GM12878 (cell line): Measurements from ENCODE around the gene KIRREL1. TPM values are rescaled to one million over a fixed set of nuclear protein-coding genes. Genes with fewer than 3 reads are reported as not detected.

Experiments
- ATAC-seq: fragments of 200-7000 bp; cut with Tn5 transposase; 3 replicates; pipeline ENCODE4 v1.9.1; 2020; ENCODE audit warnings: mild to moderate bottlenecking, moderate library complexity
- BruUV-seq: library from RNA; stranded (reverse); fragments of 400-500 nt; replicated peaks from 2 replicates; lab custom pipeline; 2021; lab: Mats Ljungman, UMichigan
- CTCF ChIA-PET: fragments of 300-600 bp; sonication (Branson Sonifier 250); formaldehyde crosslinking; extraction: SDS; loops from one replicate; lab custom pipeline; 2021; ENCODE audit warnings: inconsistent platforms; lab: Yijun Ruan, JAX
- POLR2A ChIA-PET: fragments of 350-600 bp; formaldehyde crosslinking; extraction: SDS; loops from one replicate; lab custom pipeline; 2021; ENCODE audit warnings: inconsistent platforms; lab: Charles Lee
- RAD21 ChIA-PET: fragments of 300-600 bp; sonication (Branson Sonifier 250); formaldehyde crosslinking; loops from one replicate; lab custom pipeline; 2023; ENCODE audit warnings: antibody characterized with exemption; ENCODE audit not compliant: unreplicated experiment; lab: Charles Lee
- SMC1A ChIA-PET: fragments of 300-600 bp; sonication (Branson Sonifier 250); formaldehyde crosslinking; loops from one replicate; lab custom pipeline; 2023; ENCODE audit not compliant: unreplicated experiment, uncharacterized antibody; lab: Charles Lee
- DNase-seq: peaks from one replicate; pipeline ENCODE4 v3.0.0-alpha.2; 2011; ENCODE audit warnings: low read depth, low spot score
- FAIRE-seq: peaks from 3 replicates; lab custom pipeline; 2011; peaks lifted over from hg19 to GRCh38; lab: Jason Lieb, UNC
- H2AFZ ChIP-seq: 2 replicates; pipeline ENCODE4 v1.6.0; 2011; ENCODE audit warnings: low read depth, low read length, control low read depth; ENCODE audit not compliant: control insufficient read depth
- H3K27ac ChIP-seq: 2 replicates; pipeline ENCODE4 v1.5.1; 2011; ENCODE audit warnings: control low read depth; ENCODE audit not compliant: control insufficient read depth, insufficient read depth
- H3K27me3 ChIP-seq, 2 experiments: replicated peaks in 1 of 2; 2 replicates each; pipeline versions ENCODE4 v1.6.0 to v1.6.1; 2011; ENCODE audit warnings: low read length in 1 of 2; ENCODE audit not compliant: control insufficient read depth in 2 of 2, insufficient read depth in 2 of 2
- H3K36me3 ChIP-seq, 2 experiments: 2 replicates each; pipeline ENCODE4 v1.5.1; 2011; ENCODE audit warnings: low read length in 1 of 2; ENCODE audit not compliant: control insufficient read depth in 2 of 2, insufficient read depth in 2 of 2
- H3K4me1 ChIP-seq: 2 replicates; pipeline ENCODE4 v1.6.1; 2011; ENCODE audit warnings: mild to moderate bottlenecking, low read length, moderate library complexity, mixed read lengths; ENCODE audit not compliant: control insufficient read depth, insufficient read depth
- H3K4me2 ChIP-seq: 2 replicates; pipeline ENCODE4 v1.6.0; 2011; ENCODE audit warnings: control low read depth; ENCODE audit not compliant: control insufficient read depth, insufficient read depth
- H3K4me3 ChIP-seq: fragments of 200-600 bp; sonication (generic); 2 replicates; pipeline ENCODE4 v1.5.1; 2016
- H3K79me2 ChIP-seq: 2 replicates; pipeline ENCODE4 v1.6.0; 2011; ENCODE audit warnings: low read length; ENCODE audit not compliant: control insufficient read depth, insufficient read depth
- H3K9ac ChIP-seq: 2 replicates; pipeline ENCODE4 v1.8.0; 2011; ENCODE audit warnings: low read length, control low read depth, mixed read lengths; ENCODE audit not compliant: control insufficient read depth, insufficient read depth
- H3K9me3 ChIP-seq: replicated peaks from 3 replicates; pipeline ENCODE4 v1.5.1; 2011; ENCODE audit warnings: mild to moderate bottlenecking, low read length; ENCODE audit not compliant: control insufficient read depth, insufficient read depth
- H4K20me1 ChIP-seq: 2 replicates; pipeline ENCODE4 v1.6.0; 2011; ENCODE audit not compliant: control insufficient read depth, insufficient read depth
- BRCA1 ChIP-seq: IDR thresholded peaks from 2 replicates; pipeline ENCODE4 v1.6.1; 2011; ENCODE audit warnings: low read depth, low read length, improper control_type of control experiment
- CEBPB ChIP-seq, 2 experiments: fragments of 150-350 bp in 1 of 2; IDR thresholded peaks; 2 replicates each; pipeline ENCODE4 v1.6.1; 2012 to 2014; ENCODE audit warnings: low read depth in 2 of 2, low read length in 2 of 2, borderline replicate concordance in 1 of 2, inconsistent platforms in 1 of 2
- IRF4 ChIP-seq: IDR thresholded peaks from 2 replicates; pipeline ENCODE4 v1.6.1; 2011; ENCODE audit warnings: low read depth, low read length
- JUND ChIP-seq: IDR thresholded peaks from 2 replicates; pipeline ENCODE4 v1.6.1; 2012; ENCODE audit warnings: low read depth, mild to moderate bottlenecking, low read length, improper control_type of control experiment, moderate library complexity
- RB1 ChIP-seq: fragments of 450-650 bp; formaldehyde crosslinking; IDR thresholded peaks from 2 replicates; pipeline ENCODE4 v1.6.1; 2017; ENCODE audit warnings: mild to moderate bottlenecking, borderline replicate concordance
- RCOR1 ChIP-seq: conservative IDR thresholded peaks from 2 replicates; pipeline ENCODE4 v1.6.1; 2012; ENCODE audit warnings: low read depth, low read length, improper control_type of control experiment
- SMARCA5 ChIP-seq: fragments of 450-650 bp; IDR thresholded peaks from 2 replicates; pipeline ENCODE4 v1.6.1; 2017; ENCODE audit warnings: mild to moderate bottlenecking
- TCF3 ChIP-seq: IDR thresholded peaks from 2 replicates; pipeline ENCODE4 v1.6.1; 2012; ENCODE audit warnings: low read depth, mild to moderate bottlenecking, low read length, borderline replicate concordance; ENCODE audit not compliant: insufficient read depth
- ZNF207 ChIP-seq: fragments of 450-650 bp; IDR thresholded peaks from 2 replicates; pipeline ENCODE4 v1.6.1; 2014; ENCODE audit warnings: antibody characterized with exemption, mild to moderate bottlenecking, borderline replicate concordance
- ZNF384 ChIP-seq: IDR thresholded peaks from 2 replicates; pipeline ENCODE4 v1.6.1; 2012; ENCODE audit warnings: low read depth, mild to moderate bottlenecking, low read length, improper control_type of control experiment, borderline replicate concordance
- WGBS: methylation state at CpG from one replicate; pipeline ENCODE4 v1.1.6; 2016; ENCODE audit warnings: low lambda C conversion rate; ENCODE audit not compliant: insufficient replicate concordance, insufficient coverage; ENCODE audit errors: missing lambda C conversion rate; 5-methylcytosine and 5-hydroxymethylcytosine counted together
- in situ Hi-C: fragments of 300-500 bp; cut with MboI; formaldehyde crosslinking; loops from 9 replicates; pipeline ENCODE4 v1.14.3; 2018; ENCODE audit warnings: mixed read lengths
- intact Hi-C: fragments of 100-400 bp; cut with micrococcal nuclease; formaldehyde crosslinking; loops from one replicate; pipeline ENCODE4 v1.14.2; 2022; ENCODE audit not compliant: unreplicated experiment
- polyA plus RNA-seq, 11 experiments: library from polyadenylated mRNA; depleted of rRNA in 4 of 11; unstranded in 6 of 11; stranded (reverse) in 5 of 11; fragments of >200 nt; fragmentation: Nextera tagmentation in 4 of 11; fragmentation: Illumina TruSeq in 1 of 11; extraction: Ambion mirVana in 4 of 11; extraction: Trizol in 1 of 11; gene quantifications; 1 replicate in 1 of 11; 2 replicates in 10 of 11; pipeline versions ENCODE4 v1.2.1 to v1.2.3, GENCODE V29; 2011 to 2016; ENCODE audit warnings: inconsistent platforms in 2 of 11, missing spikeins in 2 of 11, low read depth in 1 of 11
- total RNA-seq, 4 experiments: library from RNA; depleted of rRNA in 3 of 4; stranded (reverse); fragments of >200 nt in 3 of 4; fragmentation: Illumina TruSeq in 1 of 4; extraction: Trizol in 1 of 4; gene quantifications; 2 replicates each; pipeline versions ENCODE4 v1.2.1 to v1.2.3, GENCODE V29; 2013 to 2021
- TF ChIP-seq, protein P1 (sequence below): fragments of 450-650 bp; formaldehyde crosslinking; IDR thresholded peaks from 2 replicates; pipeline ENCODE4 v1.4.0; 2020; ENCODE audit warnings: mild to moderate bottlenecking, moderate library complexity
- TF ChIP-seq, protein P2 (sequence below): fragments of 150-350 bp; IDR thresholded peaks from 2 replicates; pipeline ENCODE4 v1.6.1; 2016; ENCODE audit warnings: low read depth, low read length
- TF ChIP-seq, protein P3 (sequence below): IDR thresholded peaks from 2 replicates; pipeline ENCODE4 v1.6.1; 2011; ENCODE audit warnings: low read depth, mild to moderate bottlenecking, low read length, moderate library complexity, borderline replicate concordance; ENCODE audit errors: extremely low read depth
- TF ChIP-seq, protein P4 (sequence below): IDR thresholded peaks from 2 replicates; pipeline ENCODE4 v1.6.1; 2011; ENCODE audit warnings: borderline replicate concordance, low read depth, mild to moderate bottlenecking, moderate library complexity, mixed read lengths, low read length; ENCODE audit not compliant: insufficient read depth; ENCODE audit errors: extremely low read length

Gene KIRREL1
- total and polyA plus RNA-seq, 10 of the 15 experiments (the other 5 are each of a cell fraction or from before 2014, with no cell fraction given) = 0.15 TPM; not detected in 9

DNA sequence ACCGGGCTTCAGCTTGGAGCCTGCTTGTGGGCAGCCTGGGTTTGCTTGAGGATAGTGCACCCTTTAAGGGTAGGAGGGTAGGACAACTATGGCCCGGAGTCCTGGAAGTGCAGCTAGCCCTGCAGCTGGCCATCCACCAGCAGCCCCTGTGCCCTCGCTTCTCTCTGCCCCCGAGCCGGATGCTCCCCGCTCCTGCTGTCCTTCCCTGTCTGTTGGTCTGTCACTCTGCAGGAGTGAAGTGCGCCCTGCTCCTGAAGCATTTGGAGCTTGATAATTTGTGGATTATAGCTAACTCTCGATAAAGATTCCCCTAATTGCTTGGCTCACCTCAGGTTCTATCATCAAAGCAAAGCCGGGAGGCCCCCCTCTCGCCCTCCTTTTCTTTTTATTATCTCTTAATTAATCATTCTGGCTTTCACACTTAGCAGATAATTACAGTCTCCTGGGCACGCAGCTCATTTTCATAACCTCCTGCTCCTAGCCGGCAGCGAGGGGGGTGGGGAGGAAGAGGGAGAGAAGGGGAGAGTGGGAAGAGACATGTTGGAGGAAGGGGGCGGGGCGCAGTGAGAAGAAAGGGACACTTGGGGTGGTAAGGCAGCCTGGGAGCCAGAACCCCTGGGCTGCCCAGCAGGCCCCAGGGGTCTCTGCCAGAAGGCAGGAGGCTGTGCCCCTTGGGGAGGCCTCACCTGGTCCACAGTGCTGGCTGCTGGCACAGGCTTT lies 14.4 kb downstream of the KIRREL1 start:
- no TSS peak for BruUV-seq
- CTCF ChIA-PET = no interaction called here
- Histone ChIP-seq H3K4me1 (no peaks in the 10 kb centered on the region), H3K27me3 (peaks cover 4 to 9% of the 10 kb centered on the region in 2 experiments; a peak in 3 of 4 replicates), H3K4me3 (no peak overlapping the region), H3K9me3 (no peaks in the 10 kb centered on the region), H4K20me1 (no peaks in the 10 kb centered on the region), H2AFZ (no peak overlapping the region), H3K4me2 (no peak overlapping the region), H3K9ac (no peak overlapping the region), H3K36me3 (no peaks in the 10 kb centered on the region), H3K27ac (no peak overlapping the region), H3K79me2 (no peaks in the 10 kb centered on the region)
- SMC1A ChIA-PET = no interaction called here
- in situ Hi-C loops = no loop called here
- DNase-seq (no peak), FAIRE-seq (no peak), ATAC-seq (no peak)
- POLR2A ChIA-PET = no interaction called here
- RAD21 ChIA-PET = no interaction called here
- intact Hi-C loops = no loop called here
- WGBS = 22% methylated on average over 13 of the region's 15 CpGs
- TF ChIP-seq, protein P1, sequence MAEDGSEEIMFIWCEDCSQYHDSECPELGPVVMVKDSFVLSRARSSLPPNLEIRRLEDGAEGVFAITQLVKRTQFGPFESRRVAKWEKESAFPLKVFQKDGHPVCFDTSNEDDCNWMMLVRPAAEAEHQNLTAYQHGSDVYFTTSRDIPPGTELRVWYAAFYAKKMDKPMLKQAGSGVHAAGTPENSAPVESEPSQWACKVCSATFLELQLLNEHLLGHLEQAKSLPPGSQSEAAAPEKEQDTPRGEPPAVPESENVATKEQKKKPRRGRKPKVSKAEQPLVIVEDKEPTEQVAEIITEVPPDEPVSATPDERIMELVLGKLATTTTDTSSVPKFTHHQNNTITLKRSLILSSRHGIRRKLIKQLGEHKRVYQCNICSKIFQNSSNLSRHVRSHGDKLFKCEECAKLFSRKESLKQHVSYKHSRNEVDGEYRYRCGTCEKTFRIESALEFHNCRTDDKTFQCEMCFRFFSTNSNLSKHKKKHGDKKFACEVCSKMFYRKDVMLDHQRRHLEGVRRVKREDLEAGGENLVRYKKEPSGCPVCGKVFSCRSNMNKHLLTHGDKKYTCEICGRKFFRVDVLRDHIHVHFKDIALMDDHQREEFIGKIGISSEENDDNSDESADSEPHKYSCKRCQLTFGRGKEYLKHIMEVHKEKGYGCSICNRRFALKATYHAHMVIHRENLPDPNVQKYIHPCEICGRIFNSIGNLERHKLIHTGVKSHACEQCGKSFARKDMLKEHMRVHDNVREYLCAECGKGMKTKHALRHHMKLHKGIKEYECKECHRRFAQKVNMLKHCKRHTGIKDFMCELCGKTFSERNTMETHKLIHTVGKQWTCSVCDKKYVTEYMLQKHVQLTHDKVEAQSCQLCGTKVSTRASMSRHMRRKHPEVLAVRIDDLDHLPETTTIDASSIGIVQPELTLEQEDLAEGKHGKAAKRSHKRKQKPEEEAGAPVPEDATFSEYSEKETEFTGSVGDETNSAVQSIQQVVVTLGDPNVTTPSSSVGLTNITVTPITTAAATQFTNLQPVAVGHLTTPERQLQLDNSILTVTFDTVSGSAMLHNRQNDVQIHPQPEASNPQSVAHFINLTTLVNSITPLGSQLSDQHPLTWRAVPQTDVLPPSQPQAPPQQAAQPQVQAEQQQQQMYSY (CRISPR knock-in tag) = no peak
- no peak for TF ChIP-seq RB1
- no peak for TF ChIP-seq ZNF384
- TF ChIP-seq BRCA1 = no peak
- TF ChIP-seq RCOR1 = no peak
- TF ChIP-seq ZNF207 = no peak
- TF ChIP-seq, protein P2, sequence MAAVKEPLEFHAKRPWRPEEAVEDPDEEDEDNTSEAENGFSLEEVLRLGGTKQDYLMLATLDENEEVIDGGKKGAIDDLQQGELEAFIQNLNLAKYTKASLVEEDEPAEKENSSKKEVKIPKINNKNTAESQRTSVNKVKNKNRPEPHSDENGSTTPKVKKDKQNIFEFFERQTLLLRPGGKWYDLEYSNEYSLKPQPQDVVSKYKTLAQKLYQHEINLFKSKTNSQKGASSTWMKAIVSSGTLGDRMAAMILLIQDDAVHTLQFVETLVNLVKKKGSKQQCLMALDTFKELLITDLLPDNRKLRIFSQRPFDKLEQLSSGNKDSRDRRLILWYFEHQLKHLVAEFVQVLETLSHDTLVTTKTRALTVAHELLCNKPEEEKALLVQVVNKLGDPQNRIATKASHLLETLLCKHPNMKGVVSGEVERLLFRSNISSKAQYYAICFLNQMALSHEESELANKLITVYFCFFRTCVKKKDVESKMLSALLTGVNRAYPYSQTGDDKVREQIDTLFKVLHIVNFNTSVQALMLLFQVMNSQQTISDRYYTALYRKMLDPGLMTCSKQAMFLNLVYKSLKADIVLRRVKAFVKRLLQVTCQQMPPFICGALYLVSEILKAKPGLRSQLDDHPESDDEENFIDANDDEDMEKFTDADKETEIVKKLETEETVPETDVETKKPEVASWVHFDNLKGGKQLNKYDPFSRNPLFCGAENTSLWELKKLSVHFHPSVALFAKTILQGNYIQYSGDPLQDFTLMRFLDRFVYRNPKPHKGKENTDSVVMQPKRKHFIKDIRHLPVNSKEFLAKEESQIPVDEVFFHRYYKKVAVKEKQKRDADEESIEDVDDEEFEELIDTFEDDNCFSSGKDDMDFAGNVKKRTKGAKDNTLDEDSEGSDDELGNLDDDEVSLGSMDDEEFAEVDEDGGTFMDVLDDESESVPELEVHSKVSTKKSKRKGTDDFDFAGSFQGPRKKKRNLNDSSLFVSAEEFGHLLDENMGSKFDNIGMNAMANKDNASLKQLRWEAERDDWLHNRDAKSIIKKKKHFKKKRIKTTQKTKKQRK = no peak
- TF ChIP-seq TCF3 = no peak
- TF ChIP-seq CEBPB (IDR thresholded peaks at IDR 0.05; ENCODE audit: borderline replicate concordance in 1 of 2, low read depth in 2 of 2, low read length in 2 of 2) = no peak
- no peak for TF ChIP-seq JUND
- no peak for TF ChIP-seq SMARCA5
- TF ChIP-seq, protein P3, sequence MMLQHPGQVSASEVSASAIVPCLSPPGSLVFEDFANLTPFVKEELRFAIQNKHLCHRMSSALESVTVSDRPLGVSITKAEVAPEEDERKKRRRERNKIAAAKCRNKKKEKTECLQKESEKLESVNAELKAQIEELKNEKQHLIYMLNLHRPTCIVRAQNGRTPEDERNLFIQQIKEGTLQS = no peak
- TF ChIP-seq IRF4 = no peak
- TF ChIP-seq, protein P4, sequence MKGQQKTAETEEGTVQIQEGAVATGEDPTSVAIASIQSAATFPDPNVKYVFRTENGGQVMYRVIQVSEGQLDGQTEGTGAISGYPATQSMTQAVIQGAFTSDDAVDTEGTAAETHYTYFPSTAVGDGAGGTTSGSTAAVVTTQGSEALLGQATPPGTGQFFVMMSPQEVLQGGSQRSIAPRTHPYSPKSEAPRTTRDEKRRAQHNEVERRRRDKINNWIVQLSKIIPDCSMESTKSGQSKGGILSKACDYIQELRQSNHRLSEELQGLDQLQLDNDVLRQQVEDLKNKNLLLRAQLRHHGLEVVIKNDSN = no peak
